ENCODE measurements around the gene PGRMC1.
"Not testable (repeated sequence)": the region's sequence is repeated elsewhere in the genome, so short reads cannot be mapped to it uniquely, and the experiment has no call there.

Gene PGRMC1

GRCh38 chrX:119235051-119235511 lies 1.0 kb upstream of the PGRMC1 start:
- DNase-seq = no peak

GRCh38 chrX:119236623-119237561 lies 807 bp downstream of the PGRMC1 start:
- DNase-seq = peak; percentile 5

DNA sequence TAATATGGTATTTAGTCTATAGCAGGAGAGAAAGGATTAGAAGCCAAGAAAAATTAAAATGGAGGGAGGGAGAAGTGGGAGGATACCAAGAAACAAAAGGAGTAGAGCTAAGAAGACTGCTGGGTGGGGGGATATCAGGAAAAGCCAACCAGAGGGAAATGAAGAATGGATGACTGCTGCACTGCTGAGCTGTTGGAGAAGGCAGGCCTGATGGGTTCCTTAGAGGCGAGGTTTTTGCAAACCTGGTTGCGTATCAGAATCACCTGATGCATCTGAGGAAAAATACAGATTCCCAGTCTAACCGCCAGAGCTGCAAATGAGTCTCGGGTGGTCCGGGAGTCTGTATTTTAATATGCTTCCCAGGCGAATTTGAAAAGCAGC lies 1.5 kb downstream of the PGRMC1 start:
- DNase-seq = no peak

- peak; percentile 3 for DNase-seq
These were observed 2.5 kb downstream of the PGRMC1 start for GRCh38 chrX:119238557-119238956.

DNA sequence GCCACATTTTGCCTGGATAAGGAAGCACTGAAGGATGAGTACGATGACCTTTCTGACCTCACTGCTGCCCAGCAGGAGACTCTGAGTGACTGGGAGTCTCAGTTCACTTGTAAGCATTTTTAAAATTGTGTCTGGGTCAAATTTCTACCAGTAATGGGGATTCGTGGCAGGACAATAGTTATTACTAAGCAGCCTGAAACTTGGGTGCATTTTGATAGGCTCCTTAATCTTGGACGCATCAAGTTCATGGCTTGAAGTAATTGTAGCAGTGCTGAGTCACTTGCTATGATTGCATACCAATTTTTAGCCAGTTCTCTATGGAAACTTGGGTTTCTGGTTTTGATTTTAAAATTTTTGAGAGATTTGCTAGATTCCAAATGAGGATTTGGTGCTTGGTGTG lies 4.3 kb downstream of the PGRMC1 start:
- DNase-seq = no peak

DNA sequence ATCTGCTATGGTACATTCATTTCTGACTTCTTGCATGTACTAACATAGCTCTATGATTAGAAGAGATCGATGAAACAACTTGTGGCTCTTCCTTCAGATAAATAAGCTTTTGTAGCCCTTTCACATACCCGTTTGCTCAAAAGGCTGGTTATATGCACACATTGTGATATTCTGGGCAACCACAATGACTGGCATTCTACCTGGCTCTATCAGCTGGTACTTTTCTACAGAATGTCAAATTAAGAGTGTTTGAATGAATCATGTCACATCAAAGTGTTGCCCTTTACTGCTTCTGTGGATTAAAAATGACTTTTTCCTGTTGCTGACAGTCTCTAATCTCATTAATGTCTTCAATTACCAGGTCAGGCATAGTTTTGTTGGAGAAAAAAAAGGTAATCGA lies 11.6 kb downstream of the PGRMC1 start:
- no peak for DNase-seq

DNA sequence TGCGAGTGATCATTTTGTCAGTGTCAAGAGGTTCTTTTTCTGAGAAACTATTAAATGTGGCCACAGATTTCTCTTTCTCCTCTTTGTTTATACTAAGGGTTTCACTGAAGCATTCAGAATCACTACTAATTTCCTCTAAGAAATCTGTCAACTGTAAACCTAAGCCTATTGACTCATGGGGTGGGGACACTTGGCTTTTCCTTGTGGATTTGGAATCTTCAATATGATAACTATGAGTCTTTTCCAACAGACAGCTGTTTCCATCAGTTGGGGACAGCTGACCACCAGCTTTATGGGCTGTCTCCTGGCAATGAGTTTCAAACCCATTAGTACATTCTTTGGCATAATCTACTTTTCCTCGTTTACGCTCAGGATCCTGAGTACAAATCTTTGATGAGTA lies 13.8 kb downstream of the PGRMC1 start:
- no peak for DNase-seq

- no peak for DNase-seq
These were observed 15.3 kb downstream of the PGRMC1 start for GRCh38 chrX:119251386-119251785.

DNA sequence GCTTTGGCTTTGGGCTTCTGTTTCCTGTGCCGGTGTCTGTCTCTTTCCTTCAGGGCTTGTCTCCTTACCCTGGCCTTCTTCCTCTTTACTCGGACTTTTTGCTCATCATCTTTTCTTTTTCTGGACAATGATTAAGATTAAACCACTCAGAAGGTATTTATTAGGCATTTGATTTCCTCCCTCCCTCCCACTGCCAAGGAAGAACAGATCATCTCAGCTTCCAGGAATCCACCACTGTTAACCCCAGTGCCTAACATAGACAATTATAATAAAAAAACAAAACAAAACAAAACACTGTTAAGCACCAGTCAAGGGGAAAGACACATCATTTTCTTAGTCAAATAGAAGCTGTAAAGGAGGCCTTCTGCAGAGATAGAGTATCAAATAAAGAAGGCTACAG lies 16.6 kb downstream of the PGRMC1 start:
- DNase-seq = no peak

DNA sequence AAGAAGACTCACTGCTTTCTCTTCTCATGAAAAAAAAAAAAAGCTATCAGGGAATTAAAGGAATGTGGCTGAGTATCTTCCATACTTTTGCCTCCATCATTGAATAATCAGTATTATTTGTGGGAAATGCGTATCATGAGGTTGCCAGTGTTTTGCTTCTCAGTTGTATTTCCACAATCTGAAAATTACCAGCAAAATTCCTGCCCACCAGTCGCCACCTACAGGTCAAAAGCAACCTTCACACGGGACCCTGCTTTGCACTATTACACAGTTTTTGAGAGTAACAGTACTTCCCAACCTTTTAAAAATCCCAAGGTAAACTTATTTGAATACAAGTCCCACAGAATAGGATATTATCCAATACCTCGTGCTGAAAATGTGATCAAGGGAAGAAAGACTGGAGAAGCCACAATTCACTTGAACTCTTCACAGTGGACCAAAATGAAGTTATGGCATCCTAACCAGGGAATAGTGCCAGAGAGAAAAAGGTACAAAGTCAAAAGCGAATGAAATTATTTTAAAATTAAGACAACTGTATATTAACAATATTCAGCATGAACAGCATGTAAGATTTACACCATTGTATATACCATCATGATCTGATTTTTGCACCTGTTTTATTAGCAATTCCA lies 30.4 kb downstream of the PGRMC1 start:
- DNase-seq = peak; percentile 10

DNA sequence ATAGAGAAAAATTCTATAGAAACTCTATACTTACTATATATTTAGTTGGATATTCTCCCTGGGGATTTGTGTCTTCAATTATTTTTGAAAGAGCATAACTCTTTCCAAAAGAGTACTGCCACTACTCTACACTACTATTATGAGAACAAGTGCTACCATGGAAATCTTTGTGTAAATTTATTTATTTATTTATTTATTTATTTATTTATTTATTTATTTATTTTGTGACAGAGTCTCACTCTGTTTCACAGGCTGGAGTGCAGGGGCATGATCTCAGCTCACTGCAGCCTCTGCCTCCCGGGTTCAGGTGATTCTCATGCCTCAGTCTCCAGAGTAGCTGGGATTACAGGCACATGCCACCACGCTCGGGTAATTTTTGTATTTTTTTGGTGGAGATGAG lies 31.0 kb downstream of the PGRMC1 start:
- not testable (repeated sequence) for DNase-seq

GRCh38 chrX:119272882-119273419 lies 36.9 kb downstream of the PGRMC1 start:
- DNase-seq = no peak

DNA sequence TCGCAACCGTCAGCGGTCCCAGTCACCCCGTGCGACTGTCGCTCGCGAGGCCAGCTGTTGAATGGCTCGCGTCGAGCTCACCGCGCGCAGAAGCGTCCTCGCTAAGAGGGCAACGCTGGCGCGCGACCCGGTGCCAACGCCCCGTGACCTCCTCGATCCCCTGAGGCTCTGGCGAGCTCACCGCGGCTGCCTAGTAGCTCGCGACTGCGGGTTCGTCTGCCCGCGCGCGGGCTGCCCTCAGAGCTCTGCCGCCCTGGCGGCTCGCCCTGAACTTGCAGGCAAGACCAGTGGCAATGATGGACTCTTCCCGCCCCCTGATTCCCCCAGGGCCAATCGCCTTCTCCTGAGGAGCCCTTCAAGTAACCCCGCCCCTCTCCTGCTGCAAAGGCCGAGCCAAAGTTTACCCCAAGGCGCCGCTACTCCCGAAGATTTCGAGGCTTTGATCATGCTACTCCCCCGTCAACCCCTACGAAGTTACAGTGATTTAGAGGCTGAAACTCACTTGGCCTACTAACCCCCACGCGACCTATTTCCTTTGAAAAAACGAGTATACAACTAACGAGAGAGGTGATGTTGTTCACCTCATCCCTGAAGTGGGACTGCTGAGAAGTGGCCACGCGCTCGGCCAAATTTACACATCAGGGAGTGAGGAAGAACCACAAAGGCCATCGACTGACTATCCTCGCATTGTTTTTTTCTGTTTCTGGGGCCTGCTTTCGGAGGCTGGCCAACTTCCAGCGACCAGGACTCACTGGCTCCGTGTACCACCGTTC lies 37.5 kb downstream of the PGRMC1 start:
- peak; percentile 40 for DNase-seq

- not testable (repeated sequence) for DNase-seq
These were observed 46.3 kb downstream of the PGRMC1 start for GRCh38 chrX:119282347-119282746.

DNA sequence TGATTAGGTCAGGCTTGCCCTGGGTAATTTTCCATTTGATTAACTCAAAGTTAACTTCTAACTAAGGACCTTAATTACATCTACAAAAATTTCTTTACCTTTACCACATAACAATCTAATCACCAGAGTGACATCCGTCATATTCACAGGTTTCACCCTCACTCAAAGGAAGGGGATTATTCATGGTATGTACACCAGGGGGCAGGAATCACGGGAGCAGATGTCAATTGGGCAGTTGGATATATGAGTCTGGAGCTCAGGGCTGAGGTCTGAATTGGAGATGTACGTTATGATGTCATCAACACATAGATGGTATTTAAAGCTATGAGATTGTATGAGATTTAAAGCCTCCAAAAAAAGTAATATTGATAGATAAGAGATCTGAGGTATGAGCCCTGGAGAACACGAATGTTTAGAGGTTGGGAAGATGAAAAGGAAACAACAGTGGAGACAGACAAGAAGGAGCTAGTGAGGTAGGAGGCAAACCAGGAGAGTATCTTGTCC lies 52.9 kb downstream of the PGRMC1 start:
- DNase-seq = no peak

DNA sequence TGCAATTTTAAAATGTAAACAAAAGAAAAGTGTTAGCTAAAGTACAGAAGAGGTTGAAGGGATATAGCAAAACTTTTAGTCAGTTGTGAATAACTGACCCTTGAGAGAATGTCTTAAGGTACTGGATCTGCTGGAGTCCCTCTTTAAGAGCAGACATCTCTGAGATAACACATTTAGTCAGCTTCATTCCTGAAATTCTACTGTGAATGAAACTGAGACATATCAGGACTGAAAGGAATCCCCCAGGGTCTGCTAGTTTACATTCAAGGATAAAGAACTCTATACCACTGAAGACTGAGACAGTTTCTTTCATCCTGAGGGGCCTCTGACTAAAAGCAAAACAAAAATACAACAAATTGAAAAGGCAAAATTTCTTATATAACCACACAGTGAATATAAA lies 54.4 kb downstream of the PGRMC1 start:
- DNase-seq = no peak

GRCh38 chrX:119291246-119291645 lies 55.2 kb downstream of the PGRMC1 start:
- not testable (repeated sequence) for DNase-seq

DNA sequence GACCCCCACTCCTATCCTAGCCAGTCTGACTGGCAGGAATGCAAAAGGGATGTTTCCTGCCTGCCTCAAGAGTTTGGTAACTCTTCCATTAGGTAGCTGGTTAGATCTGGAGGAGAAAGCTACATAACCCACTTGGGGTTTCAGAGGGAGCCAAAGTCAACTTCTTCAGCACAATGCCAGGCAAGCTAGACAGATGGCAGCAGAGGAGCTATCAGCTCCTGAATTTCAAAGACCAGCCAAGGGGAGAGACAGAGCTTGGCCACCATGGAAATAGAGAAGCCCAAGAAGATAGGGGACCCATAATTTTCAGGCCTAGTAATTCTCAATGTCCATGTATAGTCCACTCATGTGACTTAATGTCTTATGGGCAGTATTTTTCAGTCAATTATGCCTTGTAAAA lies 56.4 kb downstream of the PGRMC1 start:
- no peak for DNase-seq

Measured in inflammatory macrophage treated with lipopolysaccharide for 4 hours (primary cell).